ENCODE data around the gene PGA5.

PGA5 gene

GRCh38 chr11:61272731-61273130, 31.8 kb downstream of the PGA5 start:
- Mint-ChIP-seq H3K27me3 (no peaks in the 10 kb centered on the region), H3K4me1 (ENCODE audit: low read depth) (no peaks in the 10 kb centered on the region), H3K4me3 (no peak overlapping the region), H3K27ac (no peak overlapping the region), H3K9me3 (ENCODE audit: low read depth) (no peaks in the 10 kb centered on the region), H3K36me3 (no peaks in the 10 kb centered on the region)

- no peak overlapping the region for H3K27ac Mint-ChIP-seq
- no peaks in the 10 kb centered on the region for H3K9me3 Mint-ChIP-seq (ENCODE audit: low read depth)
- H3K27me3 Mint-ChIP-seq = no peaks in the 10 kb centered on the region
- H3K4me1 Mint-ChIP-seq (ENCODE audit: low read depth) = peaks cover 3% of the 10 kb centered on the region
- H3K36me3 Mint-ChIP-seq = peaks cover 2% of the 10 kb centered on the region
- no peak overlapping the region for H3K4me3 Mint-ChIP-seq
These were observed 32.5 kb downstream of the PGA5 start for GRCh38 chr11:61273178-61274078.

GRCh38 chr11:61274084-61274483, 33.1 kb downstream of the PGA5 start:
- Mint-ChIP-seq H3K4me3 (no peak overlapping the region), H3K27ac (no peak overlapping the region), H3K4me1 (ENCODE audit: low read depth) (peaks cover 3% of the 10 kb centered on the region), H3K36me3 (peaks cover 2% of the 10 kb centered on the region), H3K27me3 (no peaks in the 10 kb centered on the region), H3K9me3 (ENCODE audit: low read depth) (no peaks in the 10 kb centered on the region)

- peaks cover 2% of the 10 kb centered on the region for H3K36me3 Mint-ChIP-seq
- no peak overlapping the region for H3K4me3 Mint-ChIP-seq
- no peak overlapping the region for H3K27ac Mint-ChIP-seq
- no peaks in the 10 kb centered on the region for H3K27me3 Mint-ChIP-seq
- H3K9me3 Mint-ChIP-seq (ENCODE audit: low read depth) = no peaks in the 10 kb centered on the region
- H3K4me1 Mint-ChIP-seq (ENCODE audit: low read depth) = peaks cover 3% of the 10 kb centered on the region
These were observed 34.2 kb downstream of the PGA5 start for GRCh38 chr11:61275191-61275590.

GRCh38 chr11:61277186-61278000, 36.4 kb downstream of the PGA5 start:
- Mint-ChIP-seq H3K4me1 (ENCODE audit: low read depth) (peaks cover 3% of the 10 kb centered on the region), H3K4me3 (no peak overlapping the region), H3K27ac (no peak overlapping the region), H3K27me3 (no peaks in the 10 kb centered on the region), H3K36me3 (peaks cover 5% of the 10 kb centered on the region), H3K9me3 (ENCODE audit: low read depth) (no peaks in the 10 kb centered on the region)

GRCh38 chr11:61278001-61278470, 37.1 kb downstream of the PGA5 start:
- Mint-ChIP-seq H3K4me1 (ENCODE audit: low read depth) (peaks cover 3% of the 10 kb centered on the region), H3K27ac (no peak overlapping the region)

GRCh38 chr11:61279934-61280659, 39.1 kb downstream of the PGA5 start:
- no peak overlapping the region for H3K4me3 Mint-ChIP-seq
- no peaks in the 10 kb centered on the region for H3K9me3 Mint-ChIP-seq (ENCODE audit: low read depth)
- no peak overlapping the region for H3K27ac Mint-ChIP-seq
- no peaks in the 10 kb centered on the region for H3K27me3 Mint-ChIP-seq
- H3K4me1 Mint-ChIP-seq (ENCODE audit: low read depth) = peaks cover 3% of the 10 kb centered on the region
- H3K36me3 Mint-ChIP-seq = peaks cover 16% of the 10 kb centered on the region

More at GRCh38 chr11:61278001-61278470, 37.1 kb downstream of the PGA5 start:
- Mint-ChIP-seq H3K36me3 (peaks cover 7% of the 10 kb centered on the region), H3K4me3 (no peak overlapping the region), H3K9me3 (ENCODE audit: low read depth) (no peaks in the 10 kb centered on the region), H3K27me3 (no peaks in the 10 kb centered on the region)

GRCh38 chr11:61280883-61281580, 40.1 kb downstream of the PGA5 start:
- Mint-ChIP-seq H3K36me3 (peaks cover 21% of the 10 kb centered on the region), H3K9me3 (ENCODE audit: low read depth) (no peaks in the 10 kb centered on the region), H3K27me3 (no peaks in the 10 kb centered on the region), H3K4me3 (no peak overlapping the region), H3K4me1 (ENCODE audit: low read depth) (peaks cover 3% of the 10 kb centered on the region), H3K27ac (no peak overlapping the region)

- H3K27ac Mint-ChIP-seq = no peak overlapping the region
These were observed 40.7 kb downstream of the PGA5 start for GRCh38 chr11:61281581-61282250.

GRCh38 chr11:61283613-61284012, 42.6 kb downstream of the PGA5 start:
- peaks cover 23% of the 10 kb centered on the region for H3K36me3 Mint-ChIP-seq
- no peaks in the 10 kb centered on the region for H3K9me3 Mint-ChIP-seq (ENCODE audit: low read depth)

More at GRCh38 chr11:61281581-61282250, 40.7 kb downstream of the PGA5 start:
- H3K27me3 Mint-ChIP-seq = no peaks in the 10 kb centered on the region
- H3K4me3 Mint-ChIP-seq = no peak overlapping the region
- peaks cover 3% of the 10 kb centered on the region for H3K4me1 Mint-ChIP-seq (ENCODE audit: low read depth)
- no peaks in the 10 kb centered on the region for H3K9me3 Mint-ChIP-seq (ENCODE audit: low read depth)
- peaks cover 23% of the 10 kb centered on the region for H3K36me3 Mint-ChIP-seq

GRCh38 chr11:61287338-61287977, 46.5 kb downstream of the PGA5 start:
- H3K9me3 Mint-ChIP-seq (ENCODE audit: low read depth) = no peaks in the 10 kb centered on the region
- H3K36me3 Mint-ChIP-seq = peaks cover 24% of the 10 kb centered on the region
- peaks cover 2% of the 10 kb centered on the region for H3K4me1 Mint-ChIP-seq (ENCODE audit: low read depth)
- H3K27ac Mint-ChIP-seq = no peak overlapping the region
- no peak overlapping the region for H3K4me3 Mint-ChIP-seq
- H3K27me3 Mint-ChIP-seq = peaks cover 2% of the 10 kb centered on the region

More at GRCh38 chr11:61283613-61284012, 42.6 kb downstream of the PGA5 start:
- H3K4me1 Mint-ChIP-seq (ENCODE audit: low read depth) = no peaks in the 10 kb centered on the region
- H3K27ac Mint-ChIP-seq = no peak overlapping the region
- H3K27me3 Mint-ChIP-seq = no peaks in the 10 kb centered on the region
- no peak overlapping the region for H3K4me3 Mint-ChIP-seq

GRCh38 chr11:61290905-61291690, 50.1 kb downstream of the PGA5 start:
- Mint-ChIP-seq H3K4me3 (no peak overlapping the region), H3K9me3 (ENCODE audit: low read depth) (no peaks in the 10 kb centered on the region), H3K4me1 (ENCODE audit: low read depth) (peaks cover 15% of the 10 kb centered on the region), H3K27ac (no peak overlapping the region), H3K36me3 (peaks cover 7% of the 10 kb centered on the region), H3K27me3 (peaks cover 4% of the 10 kb centered on the region)

- Mint-ChIP-seq H3K9me3 (ENCODE audit: low read depth) (no peaks in the 10 kb centered on the region), H3K4me3 (peak overlapping the region; percentile 68), H3K27ac (no peak overlapping the region), H3K4me1 (ENCODE audit: low read depth) (peaks cover 20% of the 10 kb centered on the region), H3K27me3 (peaks cover 4% of the 10 kb centered on the region), H3K36me3 (peaks cover 10% of the 10 kb centered on the region)
These were observed 51.4 kb downstream of the PGA5 start for GRCh38 chr11:61292356-61292755.

Measured in activated naive CD8-positive, alpha-beta T cell (primary cell).